ENCODE data around the gene CACNA1C. TPM values are rescaled to one million over a fixed set of nuclear protein-coding genes. Genes with fewer than 3 reads are reported as not detected.

CACNA1C gene
- total RNA-seq, 1 donor from 2014 or later: 1.3 TPM

GRCh38 chr12:2389079-2389790 is 336.4 kb downstream of the CACNA1C start:
- TF ChIP-seq CTCF (IDR thresholded peaks at IDR 0.05; ENCODE audit: insufficient read depth, low read length, poor library complexity, severe bottlenecking): no peak
- Histone ChIP-seq H3K4me3 (ENCODE audit: low read depth, low read length) (no peak overlapping the region), H3K36me3 (ENCODE audit: control insufficient read depth, insufficient read depth, low read length) (no peaks in the 10 kb centered on the region), H3K27me3 (ENCODE audit: control insufficient read depth, insufficient read depth, low read length) (no peaks in the 10 kb centered on the region)
- DNase-seq (ENCODE audit: low read depth): no peak

- Histone ChIP-seq H3K27me3 (ENCODE audit: control insufficient read depth, insufficient read depth, low read length) (no peaks in the 10 kb centered on the region), H3K4me3 (ENCODE audit: low read depth, low read length) (no peak overlapping the region), H3K36me3 (ENCODE audit: control insufficient read depth, insufficient read depth, low read length) (no peaks in the 10 kb centered on the region)
- no peak for TF ChIP-seq CTCF (IDR thresholded peaks at IDR 0.05; ENCODE audit: insufficient read depth, low read length, poor library complexity, severe bottlenecking)
- no peak for DNase-seq (ENCODE audit: low read depth)
These were observed 337.3 kb downstream of the CACNA1C start for GRCh38 chr12:2390133-2390532.

- H3K36me3 ChIP-seq (ENCODE audit: control insufficient read depth, insufficient read depth, low read length): no peaks in the 10 kb centered on the region
- H3K4me3 ChIP-seq (ENCODE audit: low read depth, low read length): no peak overlapping the region
- H3K27me3 ChIP-seq (ENCODE audit: control insufficient read depth, insufficient read depth, low read length): no peaks in the 10 kb centered on the region
- DNase-seq (ENCODE audit: low read depth): no peak
- TF ChIP-seq CTCF (IDR thresholded peaks at IDR 0.05; ENCODE audit: insufficient read depth, low read length, poor library complexity, severe bottlenecking): no peak
These were observed 338.1 kb downstream of the CACNA1C start for GRCh38 chr12:2390850-2391390.

- Histone ChIP-seq H3K27me3 (ENCODE audit: control insufficient read depth, insufficient read depth, low read length) (no peaks in the 10 kb centered on the region), H3K36me3 (ENCODE audit: control insufficient read depth, insufficient read depth, low read length) (no peaks in the 10 kb centered on the region), H3K4me3 (ENCODE audit: low read depth, low read length) (no peak overlapping the region)
- no peak for TF ChIP-seq CTCF (IDR thresholded peaks at IDR 0.05; ENCODE audit: insufficient read depth, low read length, poor library complexity, severe bottlenecking)
- DNase-seq (ENCODE audit: low read depth): no peak
These were observed 339.0 kb downstream of the CACNA1C start for GRCh38 chr12:2391740-2392331.

GRCh38 chr12:2393016-2393415 is 340.2 kb downstream of the CACNA1C start:
- no peak for TF ChIP-seq CTCF (IDR thresholded peaks at IDR 0.05; ENCODE audit: insufficient read depth, low read length, poor library complexity, severe bottlenecking)
- no peaks in the 10 kb centered on the region for H3K27me3 ChIP-seq (ENCODE audit: control insufficient read depth, insufficient read depth, low read length)
- no peaks in the 10 kb centered on the region for H3K36me3 ChIP-seq (ENCODE audit: control insufficient read depth, insufficient read depth, low read length)
- DNase-seq (ENCODE audit: low read depth): no peak
- no peak overlapping the region for H3K4me3 ChIP-seq (ENCODE audit: low read depth, low read length)

Measured in kidney epithelial cell (primary cell).